B cell (primary cell): Measurements from ENCODE around the gene PCDHB13.
"Not testable (repeated sequence)": the region's sequence is repeated elsewhere in the genome, so short reads cannot be mapped to it uniquely, and the experiment has no call there.

Experiments
- CTCF ChIP-seq: fragments of 200-600 bp; IDR thresholded peaks from one replicate; pipeline ENCODE4 v1.8.0; 2022; ENCODE audit warnings: antibody characterized with exemption, mild to moderate bottlenecking
- EZH2 ChIP-seq: IDR thresholded peaks from 2 replicates; pipeline ENCODE4 v1.6.1; 2012; ENCODE audit warnings: borderline replicate concordance, low read depth, mild to moderate bottlenecking, moderate library complexity, low read length; ENCODE audit not compliant: insufficient read depth, poor library complexity, severe bottlenecking

DNA sequence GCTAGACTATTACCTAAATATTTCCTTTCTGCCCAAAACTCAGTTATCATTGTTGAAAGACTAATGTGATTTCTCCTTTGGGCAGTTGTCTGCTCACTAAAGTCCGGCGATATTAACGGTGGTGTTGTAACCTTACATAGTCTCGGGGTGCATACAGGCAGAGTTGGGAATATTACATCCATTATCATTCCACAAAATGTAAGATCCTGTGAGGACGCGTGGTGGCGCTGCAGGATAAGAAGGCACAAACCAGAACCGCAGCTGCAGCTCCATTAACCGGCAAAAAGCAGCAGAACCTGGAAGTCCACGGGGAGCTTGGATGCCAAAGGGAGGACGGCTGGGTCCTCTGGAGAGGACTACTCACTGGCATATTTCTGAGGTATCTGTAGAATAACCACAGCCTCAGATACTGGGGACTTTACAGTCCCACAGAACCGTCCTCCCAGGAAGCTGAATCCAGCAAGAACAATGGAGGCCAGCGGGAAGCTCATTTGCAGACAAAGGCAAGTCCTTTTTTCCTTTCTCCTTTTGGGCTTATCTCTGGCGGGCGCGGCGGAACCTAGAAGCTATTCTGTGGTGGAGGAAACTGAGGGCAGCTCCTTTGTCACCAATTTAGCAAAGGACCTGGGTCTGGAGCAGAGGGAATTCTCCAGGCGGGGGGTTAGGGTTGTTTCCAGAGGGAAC lies at the start of gene PCDHB13:
- TF ChIP-seq CTCF, EZH2: not testable (repeated sequence)
